Muscle of back (tissue), 11 donors: ENCODE results near the gene DUXA. TPM values are rescaled to one million over a fixed set of nuclear protein-coding genes. Genes with fewer than 3 reads are reported as not detected.
A peak's percentile ranks its signal among the peaks of the same experiment; 100 is the strongest.

Source experiments
- DNase-seq, 3 donors: peaks; one replicate each; pipeline versions ENCODE4 v3.0.0 to v3.0.0-alpha.2; 2013
- polyA plus RNA-seq, 10 donors: library from polyadenylated mRNA; unstranded; fragments of 120-200 nt; gene quantifications; one replicate each; pipeline ENCODE4 v1.2.1, GENCODE V29; 2013; ENCODE audit not compliant: insufficient read length in 10 of 10

Gene DUXA
- polyA plus RNA-seq, 10 donors: not detected

GRCh38 chr19:57105976-57106721, 61.1 kb downstream of the DUXA start:
- DNase-seq: peak in 1 of 3 donors; percentile 26

Other genes starting within 250 kb of the DUXA start
- gene USP29, start 47.5 kb downstream of the DUXA start, polyA plus RNA-seq: not detected
- gene ZIM3, start 22.3 kb downstream of the DUXA start, polyA plus RNA-seq: not detected
- gene ZNF264, start 24.0 kb upstream of the DUXA start, polyA plus RNA-seq: 10 to 100 TPM; 10.5 to 15.9 (median 13.0) TPM
- 1 to 10 TPM in 6 of 10 donors, under 1 TPM in 4; 0.69 to 2.7 (median 1.1) TPM for gene AURKC, start 63.5 kb upstream of the DUXA start, polyA plus RNA-seq
- 1 to 10 TPM; 3.9 to 6.5 (median 5.3) TPM for gene ZNF805, start 73.1 kb upstream of the DUXA start, polyA plus RNA-seq
- 1 to 10 TPM; 2.8 to 5.0 (median 3.3) TPM for gene ZNF460, start 113.0 kb upstream of the DUXA start, polyA plus RNA-seq
- 1 to 10 TPM; 4.9 to 7.0 (median 6.1) TPM for gene ZNF543, start 153.0 kb upstream of the DUXA start, polyA plus RNA-seq
- 10 to 100 TPM in 3 of 10 donors, 1 to 10 TPM in 7; 8.0 to 10.9 (median 9.4) TPM for gene ZNF304, start 183.8 kb upstream of the DUXA start, polyA plus RNA-seq
- 10 to 100 TPM; 11.4 to 19.1 (median 14.1) TPM for gene TRAPPC2B, start 196.1 kb upstream of the DUXA start, polyA plus RNA-seq
- gene ZNF547, start 196.1 kb upstream of the DUXA start, polyA plus RNA-seq: 1 to 10 TPM; 2.6 to 4.6 (median 3.1) TPM
- 10 to 100 TPM; 11.2 to 24.8 (median 16.9) TPM for gene ZNF548, start 222.4 kb upstream of the DUXA start, polyA plus RNA-seq
- gene ZNF17, start 243.7 kb upstream of the DUXA start, polyA plus RNA-seq: 1 to 10 TPM; 5.1 to 9.9 (median 7.8) TPM